T-helper 1 cell treated with Interleukin-12 subunit alpha and Interleukin-12 subunit beta and Interleukin-4 antibody, amounts not matched to agents 30 μg/mL and 1 μg/mL, for 36 hours (primary cell): ENCODE results near the gene IGFL1.
"Not testable (repeated sequence)": the region's sequence is repeated elsewhere in the genome, so short reads cannot be mapped to it uniquely, and the experiment has no call there.

ENCODE experiments used
- H3K27ac Mint-ChIP-seq: one replicate; pipeline ENCODE4 v1.8.0; 2021; ENCODE audit warnings: mild to moderate bottlenecking, mixed read lengths
- H3K27me3 Mint-ChIP-seq: one replicate; pipeline ENCODE4 v1.8.0; 2021; ENCODE audit warnings: low read depth, mixed read lengths
- H3K36me3 Mint-ChIP-seq: one replicate; pipeline ENCODE4 v1.8.0; 2021; ENCODE audit warnings: low read depth, mixed read lengths
- H3K4me1 Mint-ChIP-seq: one replicate; pipeline ENCODE4 v1.8.0; 2021; ENCODE audit warnings: low read depth, mixed read lengths
- H3K4me3 Mint-ChIP-seq: one replicate; pipeline ENCODE4 v1.8.0; 2021; ENCODE audit warnings: mild to moderate bottlenecking, moderate library complexity, mixed read lengths
- H3K9me3 Mint-ChIP-seq: one replicate; pipeline ENCODE4 v1.8.0; 2021; ENCODE audit warnings: mixed read lengths

The IGFL1 gene

DNA sequence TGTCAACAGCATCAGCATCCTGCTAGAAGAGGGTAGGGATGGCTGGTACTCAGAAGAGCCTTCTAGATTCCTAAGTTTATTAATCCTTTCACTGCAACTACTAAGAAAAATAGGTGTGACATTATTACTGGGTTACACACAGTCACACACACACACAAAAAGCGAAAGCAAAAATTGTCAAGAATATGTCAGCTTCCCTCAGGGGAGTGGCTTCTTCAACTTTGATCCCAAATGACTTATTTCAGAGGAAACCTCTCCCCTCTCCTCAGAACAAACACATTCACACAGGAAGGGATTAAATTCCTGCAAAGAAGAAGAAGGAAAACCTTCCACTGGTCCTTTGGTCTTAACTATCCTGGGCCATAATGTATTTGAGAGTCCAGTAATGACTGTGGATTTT is 20.1 kb upstream of the IGFL1 start:
- H3K27me3 Mint-ChIP-seq, result peaks cover 10% of the 10 kb centered on the region
- no peaks in the 10 kb centered on the region for H3K9me3 Mint-ChIP-seq
- peaks cover 7% of the 10 kb centered on the region for H3K4me1 Mint-ChIP-seq
- H3K4me3 Mint-ChIP-seq, result no peak overlapping the region
- no peak overlapping the region for H3K27ac Mint-ChIP-seq
- H3K36me3 Mint-ChIP-seq, result no peaks in the 10 kb centered on the region

DNA sequence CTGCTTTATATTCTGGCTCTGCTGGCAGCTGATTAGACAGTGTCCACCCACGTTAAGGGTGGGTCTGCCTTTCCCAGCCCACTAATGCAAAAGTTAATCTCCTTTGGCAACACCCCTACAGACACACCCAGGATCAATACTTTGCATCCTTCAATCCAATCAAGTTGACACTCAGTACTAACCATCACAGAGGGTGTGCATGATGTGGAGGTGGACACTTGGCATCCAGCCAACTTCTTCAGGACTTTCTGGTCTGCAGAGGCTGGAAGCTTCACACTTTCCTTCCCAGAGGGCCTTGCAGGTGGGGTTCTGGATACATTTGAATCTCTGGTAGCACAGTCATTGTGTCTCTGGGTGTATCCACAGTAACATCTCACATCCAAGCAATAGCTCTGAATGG is 18.9 kb upstream of the IGFL1 start:
- Mint-ChIP-seq H3K4me3 (no peak overlapping the region), H3K27me3 (peaks cover 10% of the 10 kb centered on the region), H3K9me3 (no peaks in the 10 kb centered on the region), H3K36me3 (no peaks in the 10 kb centered on the region), H3K27ac (no peak overlapping the region), H3K4me1 (peaks cover 7% of the 10 kb centered on the region)

DNA sequence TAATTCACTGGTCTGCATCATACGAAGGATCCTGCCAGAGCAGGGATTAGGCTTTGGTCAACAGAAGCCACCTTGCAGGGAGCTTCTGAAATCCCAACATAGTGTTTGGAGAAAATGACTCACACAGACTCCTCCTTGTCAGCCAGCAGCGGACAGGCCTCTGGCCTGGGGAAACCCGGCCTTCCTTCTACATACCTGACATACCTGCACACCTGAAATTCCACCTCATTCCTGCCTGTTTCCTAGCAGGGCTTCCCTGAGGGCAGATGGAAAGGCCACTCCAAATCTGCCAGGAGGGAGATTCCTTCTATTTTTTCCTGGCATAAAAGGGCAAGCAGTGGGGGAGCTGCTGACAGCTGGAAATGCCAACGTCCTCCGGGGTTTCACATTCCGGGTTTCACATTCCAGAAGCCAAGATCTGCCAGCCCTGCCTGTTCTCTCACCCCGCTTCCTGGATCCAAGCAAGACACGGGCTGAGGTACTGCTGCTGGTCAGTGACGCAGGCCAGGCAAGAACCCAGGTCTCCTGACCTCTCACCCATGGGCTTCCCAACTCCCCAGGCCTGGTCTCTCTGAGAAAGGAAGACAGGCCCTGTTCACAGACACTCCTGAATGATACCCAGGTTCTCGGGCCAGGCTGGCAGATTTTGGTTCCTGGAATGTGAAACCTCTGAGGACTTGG is 18.2 kb upstream of the IGFL1 start:
- Mint-ChIP-seq H3K4me1 (peaks cover 7% of the 10 kb centered on the region), H3K4me3 (no peak overlapping the region), H3K27ac (no peak overlapping the region), H3K36me3 (no peaks in the 10 kb centered on the region), H3K27me3 (peaks cover 14% of the 10 kb centered on the region), H3K9me3 (no peaks in the 10 kb centered on the region)

DNA sequence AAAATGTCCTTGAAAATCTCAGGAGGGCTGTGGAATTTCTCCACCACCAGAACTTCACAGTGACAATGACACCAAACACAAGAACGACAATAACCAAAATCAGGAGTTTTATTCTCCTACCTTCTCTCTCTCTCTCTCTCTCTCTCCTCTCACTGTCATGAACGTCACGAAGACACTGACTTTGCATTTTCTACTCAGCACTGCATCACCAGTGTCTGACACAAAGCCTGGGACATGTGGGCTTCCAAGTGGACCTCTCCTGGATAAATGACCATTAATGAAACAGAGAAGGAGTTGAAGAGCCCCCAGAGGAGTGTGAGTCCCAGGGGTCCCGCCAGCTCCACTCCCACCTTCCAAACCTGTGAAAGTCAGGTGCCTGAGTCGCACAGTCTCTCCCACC is 16.9 kb upstream of the IGFL1 start:
- H3K27ac Mint-ChIP-seq, H3K4me3 Mint-ChIP-seq, H3K4me1 Mint-ChIP-seq, H3K9me3 Mint-ChIP-seq, H3K36me3 Mint-ChIP-seq: not testable (repeated sequence)
- peaks cover 16% of the 10 kb centered on the region for H3K27me3 Mint-ChIP-seq

DNA sequence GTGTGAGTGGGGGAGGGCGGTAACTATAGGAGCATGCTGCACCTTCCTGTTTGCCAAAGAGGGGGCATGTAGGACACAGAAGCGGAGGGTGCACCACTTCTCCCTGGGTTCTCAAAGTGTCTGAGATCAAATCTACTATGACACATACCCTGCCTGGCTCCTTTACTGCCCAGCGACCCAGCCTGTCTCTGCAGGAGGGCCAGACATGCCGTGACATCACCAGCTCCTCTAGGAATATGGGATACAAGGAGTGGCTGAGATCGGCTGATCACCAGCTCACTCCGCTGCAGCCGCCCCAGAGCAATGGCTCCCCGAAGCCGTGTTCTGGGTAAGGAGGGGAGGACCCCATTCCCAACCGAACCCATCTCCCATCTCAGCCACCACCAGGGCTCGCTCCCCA is 16.4 kb upstream of the IGFL1 start:
- no peak overlapping the region for H3K4me3 Mint-ChIP-seq
- H3K9me3 Mint-ChIP-seq, result no peaks in the 10 kb centered on the region
- peaks cover 16% of the 10 kb centered on the region for H3K27me3 Mint-ChIP-seq
- no peak overlapping the region for H3K27ac Mint-ChIP-seq
- H3K4me1 Mint-ChIP-seq, result peaks cover 7% of the 10 kb centered on the region
- no peaks in the 10 kb centered on the region for H3K36me3 Mint-ChIP-seq

DNA sequence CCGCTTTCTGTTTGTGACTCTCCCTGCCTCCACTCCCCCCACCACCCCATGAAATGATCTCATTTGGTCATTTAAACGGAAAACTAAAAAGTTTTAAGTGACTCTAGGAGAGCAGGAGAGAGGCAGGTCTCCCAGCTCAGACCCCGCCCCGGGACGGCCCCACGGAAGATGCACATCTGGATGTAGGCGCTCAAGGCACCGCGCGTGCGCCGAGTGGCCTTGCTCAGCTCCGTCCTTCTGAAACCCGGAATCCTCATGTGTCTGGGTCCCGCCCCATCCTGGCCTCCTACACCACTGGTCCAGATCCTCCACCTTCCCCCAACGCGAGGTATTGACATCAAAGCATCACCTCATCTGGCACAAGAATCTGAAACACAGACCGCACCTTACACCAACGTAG is 15.7 kb upstream of the IGFL1 start:
- H3K4me1 Mint-ChIP-seq, result peaks cover 7% of the 10 kb centered on the region
- H3K4me3 Mint-ChIP-seq, result no peak overlapping the region
- H3K27ac Mint-ChIP-seq, result no peak overlapping the region
- no peaks in the 10 kb centered on the region for H3K36me3 Mint-ChIP-seq
- no peaks in the 10 kb centered on the region for H3K9me3 Mint-ChIP-seq
- H3K27me3 Mint-ChIP-seq, result peaks cover 16% of the 10 kb centered on the region

DNA sequence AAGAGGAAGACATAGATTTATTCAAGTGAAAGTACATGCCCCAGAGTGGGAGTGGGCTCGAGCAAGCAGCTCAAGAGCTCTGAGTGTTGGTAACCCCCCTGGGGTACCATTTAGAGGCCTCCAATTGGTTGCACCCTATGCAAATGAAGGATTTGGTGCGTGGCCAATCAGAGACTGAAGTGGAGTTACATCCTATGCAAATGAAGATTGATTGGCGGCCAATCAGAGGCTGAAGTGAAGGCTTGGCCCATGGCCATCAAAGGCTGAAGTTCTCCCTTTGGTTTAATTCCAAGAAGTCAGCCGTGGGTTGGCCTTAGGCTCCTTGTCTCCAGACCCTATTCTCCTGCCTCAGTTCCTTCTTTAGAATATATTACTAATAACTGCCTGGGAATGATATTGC is 12.9 kb upstream of the IGFL1 start:
- peaks cover 10% of the 10 kb centered on the region for H3K27me3 Mint-ChIP-seq
- H3K4me3 Mint-ChIP-seq, result no peak overlapping the region
- no peaks in the 10 kb centered on the region for H3K9me3 Mint-ChIP-seq
- no peaks in the 10 kb centered on the region for H3K36me3 Mint-ChIP-seq
- H3K4me1 Mint-ChIP-seq, result no peaks in the 10 kb centered on the region
- H3K27ac Mint-ChIP-seq, result no peak overlapping the region

DNA sequence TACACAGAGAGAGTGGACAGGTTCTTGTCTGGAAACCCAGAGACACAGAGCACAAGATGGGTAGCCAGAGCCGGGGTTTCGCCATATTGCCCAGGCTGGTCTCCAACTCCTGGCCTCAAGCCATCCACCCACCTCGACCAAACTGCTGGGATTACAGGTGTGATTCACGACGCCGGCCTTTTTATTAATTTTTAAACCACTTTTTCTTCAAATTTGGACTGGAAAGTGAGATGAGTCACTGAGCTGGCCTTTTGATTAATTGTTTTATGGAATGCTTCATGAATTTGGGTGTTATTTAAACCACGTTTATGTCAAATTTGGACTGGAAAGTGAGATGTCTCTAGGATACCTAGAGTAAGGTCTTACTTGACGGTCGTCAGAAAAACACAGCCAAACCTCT is 12.1 kb upstream of the IGFL1 start:
- no peaks in the 10 kb centered on the region for H3K4me1 Mint-ChIP-seq
- no peaks in the 10 kb centered on the region for H3K9me3 Mint-ChIP-seq
- H3K36me3 Mint-ChIP-seq, result no peaks in the 10 kb centered on the region
- H3K27me3 Mint-ChIP-seq, result peaks cover 10% of the 10 kb centered on the region
- H3K27ac Mint-ChIP-seq, result no peak overlapping the region
- no peak overlapping the region for H3K4me3 Mint-ChIP-seq

DNA sequence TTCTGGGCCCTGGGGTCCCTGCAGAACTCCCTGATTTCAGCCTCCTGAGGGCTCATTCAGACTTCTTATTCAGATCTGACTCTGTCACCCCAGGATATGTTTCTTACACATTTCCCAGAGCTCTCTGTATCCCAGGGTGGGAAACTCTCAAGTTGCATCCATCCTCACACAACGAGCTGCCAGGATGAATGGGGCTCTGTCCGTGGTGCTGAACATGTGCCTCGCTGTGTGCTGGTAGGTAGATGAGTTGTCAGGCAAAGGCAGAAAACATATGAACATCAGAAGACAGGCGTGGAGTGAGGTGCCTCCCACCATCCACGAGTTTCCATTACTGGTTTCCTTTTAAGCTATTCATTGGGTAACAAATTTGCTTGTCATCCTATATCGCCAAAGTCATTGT is 11.4 kb upstream of the IGFL1 start:
- no peak overlapping the region for H3K4me3 Mint-ChIP-seq
- H3K27me3 Mint-ChIP-seq, result peaks cover 6% of the 10 kb centered on the region
- H3K9me3 Mint-ChIP-seq, result no peaks in the 10 kb centered on the region
- no peak overlapping the region for H3K27ac Mint-ChIP-seq
- H3K36me3 Mint-ChIP-seq, result no peaks in the 10 kb centered on the region
- no peaks in the 10 kb centered on the region for H3K4me1 Mint-ChIP-seq

DNA sequence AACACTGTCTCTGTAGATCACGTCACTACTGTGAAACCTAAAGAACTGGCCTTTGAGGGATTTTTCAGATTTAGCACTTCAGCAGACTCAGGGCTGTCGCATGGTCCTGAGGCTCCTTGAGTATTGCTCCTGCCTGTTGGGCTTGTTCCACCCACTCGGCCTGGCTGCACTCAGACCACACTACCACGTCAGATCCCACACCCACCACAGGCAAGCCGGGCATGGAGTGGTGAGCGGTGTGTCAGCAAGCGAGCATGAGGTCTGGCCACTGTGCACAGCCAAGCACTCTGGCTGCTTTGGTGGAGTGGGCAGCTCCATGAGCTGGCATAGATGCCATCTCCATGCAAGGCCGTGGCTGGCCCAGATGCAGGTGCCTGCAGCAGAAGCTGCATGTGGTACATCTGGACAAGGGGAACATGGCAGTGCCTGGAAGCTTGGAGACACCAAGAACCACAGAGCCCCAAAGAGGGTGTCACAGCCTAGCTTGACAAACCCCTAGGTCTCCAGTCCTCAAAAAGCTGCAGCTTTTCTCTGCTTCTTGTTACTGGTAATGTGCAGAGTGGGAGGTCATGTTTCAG is 9.4 kb upstream of the IGFL1 start:
- Mint-ChIP-seq H3K4me3 (no peak overlapping the region), H3K27me3 (peaks cover 9% of the 10 kb centered on the region), H3K4me1 (no peaks in the 10 kb centered on the region), H3K36me3 (no peaks in the 10 kb centered on the region), H3K9me3 (no peaks in the 10 kb centered on the region), H3K27ac (no peak overlapping the region)

DNA sequence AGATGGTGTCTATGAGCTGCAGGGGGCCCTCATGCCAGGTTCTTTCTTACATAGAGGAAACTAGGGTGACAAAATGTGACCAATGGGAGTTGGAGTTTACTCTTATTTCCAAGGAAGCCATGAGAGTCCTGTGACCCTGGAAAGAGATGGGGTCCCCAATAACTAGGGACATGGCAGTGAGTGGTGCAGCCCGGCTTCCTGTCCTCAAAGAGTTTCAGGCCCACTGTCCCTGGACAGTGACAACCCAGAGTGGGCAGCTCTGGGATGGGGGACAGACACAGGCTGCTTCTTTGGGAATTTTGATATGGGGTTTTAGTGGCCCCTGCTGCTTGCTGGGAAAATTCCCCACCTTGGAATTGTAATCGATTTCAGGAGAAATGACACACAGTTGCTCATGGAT is 8.4 kb upstream of the IGFL1 start:
- Mint-ChIP-seq H3K9me3 (no peaks in the 10 kb centered on the region), H3K36me3 (no peaks in the 10 kb centered on the region), H3K27ac (no peak overlapping the region), H3K4me1 (peaks cover 4% of the 10 kb centered on the region), H3K27me3 (peaks cover 15% of the 10 kb centered on the region), H3K4me3 (no peak overlapping the region)

DNA sequence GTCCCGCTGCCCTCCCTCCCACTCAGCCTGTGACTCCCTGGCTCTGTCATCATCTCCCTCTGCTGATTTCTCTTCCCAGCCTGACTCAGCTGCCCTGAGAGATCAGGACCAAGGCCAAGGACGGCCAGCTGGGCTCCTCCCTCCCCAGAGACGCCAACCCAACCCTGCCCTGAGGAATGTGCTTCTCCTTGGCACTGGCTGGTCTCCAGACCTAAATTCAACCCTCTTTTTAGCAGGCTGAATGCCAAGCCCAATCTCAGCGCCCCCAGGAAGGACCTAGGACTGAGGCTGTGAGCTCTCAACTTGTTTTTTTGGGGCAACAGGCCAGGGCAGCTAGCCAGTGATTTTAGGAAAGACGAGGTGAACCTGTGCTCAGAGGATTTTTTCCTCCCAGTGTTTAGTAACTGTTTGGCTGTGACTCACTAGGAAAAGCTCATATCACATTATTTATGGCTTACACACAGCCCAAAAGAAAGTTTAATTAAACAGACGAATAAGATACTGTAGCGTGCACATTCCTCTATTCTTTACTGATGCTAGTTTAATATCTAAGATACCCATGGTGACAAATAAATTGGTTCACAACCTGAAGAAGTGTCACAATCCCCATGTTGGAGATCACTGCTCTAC is 7.4 kb upstream of the IGFL1 start:
- Mint-ChIP-seq H3K9me3 (no peaks in the 10 kb centered on the region), H3K4me1 (peaks cover 4% of the 10 kb centered on the region), H3K27me3 (peaks cover 11% of the 10 kb centered on the region), H3K36me3 (no peaks in the 10 kb centered on the region), H3K27ac (no peak overlapping the region), H3K4me3 (no peak overlapping the region)

DNA sequence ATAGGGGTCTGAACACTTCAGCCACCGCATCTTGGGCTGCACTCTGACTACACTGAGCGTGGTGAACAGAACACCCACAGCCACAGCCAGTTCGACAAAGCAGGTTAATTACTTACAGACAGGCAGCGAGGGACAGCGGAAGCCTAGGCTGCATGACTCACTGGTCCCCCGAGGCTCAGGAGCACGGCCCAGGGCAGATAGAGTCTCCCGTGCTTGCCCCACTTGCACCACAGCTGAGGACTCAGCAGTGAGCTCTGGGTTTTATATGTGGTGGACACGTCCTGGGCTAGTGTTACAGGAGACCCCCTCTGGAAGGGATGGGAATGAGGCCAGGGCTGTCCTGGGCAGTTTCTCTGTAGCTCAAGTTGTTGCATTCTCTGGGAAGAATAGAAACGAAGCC is 5.8 kb upstream of the IGFL1 start:
- H3K9me3 Mint-ChIP-seq, H3K4me1 Mint-ChIP-seq, H3K27ac Mint-ChIP-seq, H3K36me3 Mint-ChIP-seq, H3K4me3 Mint-ChIP-seq: not testable (repeated sequence)
- H3K27me3 Mint-ChIP-seq, result peaks cover 11% of the 10 kb centered on the region

DNA sequence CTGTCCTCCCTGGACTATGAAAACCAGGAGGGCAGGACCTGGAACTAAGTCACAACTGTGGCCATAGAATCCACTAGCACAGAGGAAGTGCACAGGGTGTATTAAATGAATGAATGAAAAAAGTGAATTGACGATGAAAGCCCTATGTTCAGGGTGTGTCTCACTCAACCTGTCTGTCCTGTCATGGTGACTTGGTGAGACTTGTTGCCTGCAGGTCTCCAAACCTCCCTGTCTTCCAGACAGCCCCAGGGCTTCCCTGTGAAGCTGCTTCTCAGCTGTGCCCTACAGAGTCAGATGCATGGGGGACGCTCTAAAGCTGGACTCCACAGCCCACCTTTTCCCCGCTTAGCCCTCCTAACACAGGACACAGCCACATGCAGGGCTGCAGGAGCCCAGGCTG is 4.8 kb upstream of the IGFL1 start:
- no peak overlapping the region for H3K4me3 Mint-ChIP-seq
- H3K4me1 Mint-ChIP-seq, result peaks cover 4% of the 10 kb centered on the region
- H3K27me3 Mint-ChIP-seq, result peaks cover 21% of the 10 kb centered on the region
- H3K9me3 Mint-ChIP-seq, result no peaks in the 10 kb centered on the region
- no peak overlapping the region for H3K27ac Mint-ChIP-seq
- no peaks in the 10 kb centered on the region for H3K36me3 Mint-ChIP-seq

DNA sequence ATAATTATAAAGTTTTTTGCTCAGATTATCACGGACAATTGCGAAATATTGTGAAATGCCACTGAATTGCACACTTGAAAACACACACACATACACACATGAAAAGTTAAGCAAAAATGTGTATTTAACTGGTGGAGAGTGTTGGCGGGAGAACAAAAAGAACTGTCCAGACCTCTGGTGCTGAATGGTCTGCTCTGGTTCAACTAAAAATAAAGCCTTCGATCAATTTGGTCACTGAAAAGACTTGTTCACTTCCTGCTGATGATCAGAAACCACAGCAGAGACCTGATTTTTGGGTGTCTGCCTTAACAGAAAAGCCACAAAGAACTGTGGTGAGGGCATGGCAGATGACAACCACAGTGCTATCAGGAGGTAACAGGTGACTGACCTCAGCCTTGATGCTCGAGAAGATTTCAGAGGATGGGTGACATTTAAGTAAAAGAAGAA is 4.0 kb upstream of the IGFL1 start:
- Mint-ChIP-seq H3K4me3 (no peak overlapping the region), H3K9me3 (no peaks in the 10 kb centered on the region), H3K27me3 (peaks cover 27% of the 10 kb centered on the region), H3K36me3 (no peaks in the 10 kb centered on the region), H3K4me1 (peaks cover 4% of the 10 kb centered on the region), H3K27ac (peak overlapping the region; percentile 34)
